ACHN (cell line): ENCODE data around the gene VPS9D1.

Experiments
- DNase-seq: peaks from one replicate; pipeline ENCODE4 v3.0.0-alpha.2; 2015
- in situ Hi-C: cut with HindIII; loops from 2 replicates; pipeline ENCODE4 v1.10.0; 2017; ENCODE audit warnings: low sequenced_read_pairs, low pct_ligation_motif_present, low pct_unique_long_range_greater_than_20kb

Gene VPS9D1

GRCh38 chr16:89736554-89736953 lies 15.9 kb upstream of the VPS9D1 start:
- DNase-seq = no peak
- in situ Hi-C loops = no loop called here

GRCh38 chr16:89733792-89734191 lies 13.1 kb upstream of the VPS9D1 start:
- DNase-seq = no peak
- in situ Hi-C loops = no loop called here

- in situ Hi-C loops = no loop called here
- no peak for DNase-seq
Observed at GRCh38 chr16:89733322-89733721, 12.6 kb upstream of the VPS9D1 start.

- no peak for DNase-seq
- in situ Hi-C loops = no loop called here
Observed at GRCh38 chr16:89732918-89733242, 12.2 kb upstream of the VPS9D1 start.

- in situ Hi-C loops = no loop called here
- no peak for DNase-seq
Observed at GRCh38 chr16:89732142-89732917, 11.6 kb upstream of the VPS9D1 start.

GRCh38 chr16:89730610-89731234 lies 10.0 kb upstream of the VPS9D1 start:
- no peak for DNase-seq
- in situ Hi-C loops = no loop called here

- no peak for DNase-seq
- in situ Hi-C loops = no loop called here
Observed at GRCh38 chr16:89729863-89730593, 9.3 kb upstream of the VPS9D1 start.

GRCh38 chr16:89729293-89729692 lies 8.6 kb upstream of the VPS9D1 start:
- no peak for DNase-seq
- in situ Hi-C loops = no loop called here

GRCh38 chr16:89727406-89728120 lies 6.9 kb upstream of the VPS9D1 start:
- in situ Hi-C loops = no loop called here
- no peak for DNase-seq

GRCh38 chr16:89723279-89724250 lies 2.9 kb upstream of the VPS9D1 start:
- in situ Hi-C loops = no loop called here
- no peak for DNase-seq

- in situ Hi-C loops = no loop called here
- no peak for DNase-seq
Observed at GRCh38 chr16:89722392-89723278, 1.9 kb upstream of the VPS9D1 start.

- DNase-seq = peak; percentile 75
- in situ Hi-C loops = no loop called here
Observed at GRCh38 chr16:89721546-89722391, 1.1 kb upstream of the VPS9D1 start.

GRCh38 chr16:89720551-89720812 lies 216 bp downstream of the VPS9D1 start:
- peak; percentile 48 for DNase-seq

GRCh38 chr16:89717688-89718505 lies 2.8 kb downstream of the VPS9D1 start:
- no peak for DNase-seq
- in situ Hi-C loops = no loop called here

More at GRCh38 chr16:89720551-89720812, 216 bp downstream of the VPS9D1 start:
- in situ Hi-C loops = no loop called here

GRCh38 chr16:89716916-89717687 lies 3.6 kb downstream of the VPS9D1 start:
- in situ Hi-C loops = no loop called here
- DNase-seq = no peak
